OCI-LY3 (cell line): ENCODE results near the gene SNCG.
"Not testable (repeated sequence)": the region's sequence is repeated elsewhere in the genome, so short reads cannot be mapped to it uniquely, and the experiment has no call there.

Source experiments
- CTCF ChIP-seq: fragments of 200-600, 300-600 bp; sonication (generic); IDR thresholded peaks from 2 replicates; pipeline ENCODE4 v1.5.1; 2014; ENCODE audit warnings: antibody characterized with exemption, low read length, low read depth
- EZH2phosphoT487 ChIP-seq: fragments of 200-600 bp; shearing (Covaris generic); IDR thresholded peaks from 2 replicates; pipeline ENCODE4 v1.6.1; 2018; ENCODE audit warnings: antibody characterized with exemption, mixed run types, low read depth

- TF ChIP-seq CTCF, EZH2phosphoT487: not testable (repeated sequence)
Observed at GRCh38 chr10:86981020-86981419, 22.6 kb downstream of the SNCG start.
